DMS114 treated with DMSO at 0.1 percent for 48 hours (cell line): ENCODE results near the gene ACOT4.
"Not testable (repeated sequence)": the region's sequence is repeated elsewhere in the genome, so short reads cannot be mapped to it uniquely, and the experiment has no call there.

Source experiments
- DNase-seq: peaks from one replicate; lab custom pipeline; 2025; ENCODE audit not compliant: unreplicated experiment; lab: John Stamatoyannopoulos, UW

ACOT4 gene

GRCh38 chr14:73630009-73630780, 38.5 kb downstream of the ACOT4 start:
- no peak for DNase-seq

DNA sequence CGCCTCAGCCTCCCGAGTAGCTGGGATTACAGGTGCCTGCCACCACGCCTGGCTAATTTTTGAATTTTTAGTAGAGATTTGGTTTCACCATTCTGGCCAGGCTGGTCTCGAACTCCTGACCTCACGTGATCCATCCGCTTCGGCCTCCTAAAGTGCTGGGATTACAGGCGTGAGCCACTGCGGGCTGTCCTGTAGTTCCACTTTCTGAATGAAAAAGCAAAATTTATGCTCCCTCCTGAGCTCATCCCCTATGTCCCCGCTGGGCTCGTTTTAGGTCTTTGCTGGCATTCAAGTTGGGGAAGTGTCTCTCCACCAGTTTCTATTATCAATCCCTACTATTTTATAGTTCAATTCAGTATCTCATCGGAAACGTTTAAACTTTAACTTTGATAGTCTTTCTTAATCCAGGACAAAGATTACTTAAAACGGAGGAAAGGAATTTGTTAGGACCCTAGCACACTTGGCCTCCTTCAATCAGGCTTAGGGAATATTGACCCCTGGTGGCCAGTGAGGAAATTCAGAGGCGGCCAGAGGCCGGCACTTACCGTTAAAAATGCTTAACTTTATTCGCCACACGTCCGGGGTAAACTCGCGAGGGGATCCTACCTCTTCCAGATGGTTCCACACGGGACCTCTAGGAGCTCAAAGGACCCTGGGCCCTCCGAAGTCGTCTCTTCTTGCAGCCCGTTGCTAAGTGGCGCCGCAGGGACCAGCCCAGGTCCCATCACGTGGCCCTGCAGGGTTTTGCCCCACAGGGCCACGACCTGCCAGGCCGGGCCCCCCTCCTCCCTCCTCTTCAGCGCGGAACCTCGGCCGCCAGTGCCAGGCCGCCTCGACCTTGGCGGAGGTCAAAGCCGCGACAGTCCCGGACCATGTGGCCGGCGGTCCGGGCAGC, 41.7 kb downstream of the ACOT4 start:
- DNase-seq, result peak; percentile 50

GRCh38 chr14:73634011-73634833, 42.5 kb downstream of the ACOT4 start:
- no peak for DNase-seq

DNA sequence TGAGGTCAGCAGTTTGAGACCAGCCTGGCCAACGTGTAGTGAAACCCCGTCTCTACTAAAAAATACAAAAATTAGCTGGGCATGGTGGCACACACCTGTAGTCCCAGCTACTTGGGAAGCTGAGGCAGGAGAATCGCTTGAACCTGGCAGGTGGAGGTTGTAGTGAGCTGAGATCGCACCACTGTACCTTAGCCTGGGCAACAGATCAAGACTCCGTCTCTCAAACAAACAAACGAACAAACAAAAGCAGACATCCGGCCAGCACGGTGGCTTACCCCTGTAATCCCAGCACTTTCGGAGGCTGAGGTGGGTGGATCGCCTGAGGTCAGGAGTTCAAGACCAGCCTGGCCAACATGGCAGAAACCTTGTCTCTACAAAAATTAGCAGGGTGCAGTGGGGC, 44.7 kb downstream of the ACOT4 start:
- DNase-seq, result not testable (repeated sequence)

GRCh38 chr14:73637830-73638229, 46.2 kb downstream of the ACOT4 start:
- DNase-seq, result no peak

GRCh38 chr14:73640796-73641365, 49.2 kb downstream of the ACOT4 start:
- DNase-seq, result no peak

GRCh38 chr14:73644531-73645247, 53.0 kb downstream of the ACOT4 start, which contains the start of gene DNAL1:
DNAL1 (plus strand) TSS chr14:73644986; CDS start chr14:73645040, 54 bp downstream.
- DNase-seq, result peak; percentile 76

DNA sequence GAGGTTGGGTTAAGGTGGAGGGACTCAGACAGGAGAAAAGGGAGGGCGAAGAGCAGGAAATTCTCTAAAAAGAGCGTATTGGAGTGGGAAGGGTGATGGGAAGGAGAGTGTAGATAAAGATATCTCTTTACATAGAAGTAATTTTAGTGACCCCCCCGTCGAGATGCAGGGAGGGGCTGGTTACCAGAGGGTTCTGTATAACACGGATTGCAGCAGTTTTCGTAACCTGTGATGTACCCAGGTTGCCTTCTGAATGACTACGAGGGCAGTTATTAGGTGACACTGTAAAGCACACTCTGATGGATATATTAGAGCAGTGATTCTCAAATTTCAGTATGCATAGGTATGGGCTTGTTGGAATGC, 53.6 kb downstream of the ACOT4 start:
- DNase-seq, result no peak
